BLaER1 (cell line): ENCODE results near the gene CYP2D6.

Experiments used
- H3K27ac ChIP-seq: shearing (Covaris generic); formaldehyde crosslinking; 2 replicates; pipeline ENCODE4 v1.8.1; 2022
- H3K27me3 ChIP-seq: shearing (Covaris generic); formaldehyde crosslinking; 2 replicates; pipeline ENCODE4 v1.8.1; 2022
- H3K36me3 ChIP-seq: shearing (Covaris generic); formaldehyde crosslinking; 2 replicates; pipeline ENCODE4 v1.8.1; 2022
- H3K4me1 ChIP-seq: shearing (Covaris generic); formaldehyde crosslinking; 2 replicates; pipeline ENCODE4 v1.8.1; 2022
- H3K4me2 ChIP-seq: shearing (Covaris generic); formaldehyde crosslinking; 2 replicates; pipeline ENCODE4 v1.8.1; 2022
- H3K4me3 ChIP-seq: shearing (Covaris generic); formaldehyde crosslinking; 2 replicates; pipeline ENCODE4 v1.8.1; 2022
- H3K9ac ChIP-seq: shearing (Covaris generic); formaldehyde crosslinking; 2 replicates; pipeline ENCODE4 v1.8.1; 2022
- H3K9me3 ChIP-seq: shearing (Covaris generic); formaldehyde crosslinking; 2 replicates; pipeline ENCODE4 v1.8.1; 2022
- H4K20me1 ChIP-seq: shearing (Covaris generic); formaldehyde crosslinking; 2 replicates; pipeline ENCODE4 v1.8.1; 2022
- Cebpa-rat ChIP-seq: shearing (Covaris generic); IDR thresholded peaks from 2 replicates; pipeline ENCODE4 v1.8.1; 2022

CYP2D6 gene

DNA sequence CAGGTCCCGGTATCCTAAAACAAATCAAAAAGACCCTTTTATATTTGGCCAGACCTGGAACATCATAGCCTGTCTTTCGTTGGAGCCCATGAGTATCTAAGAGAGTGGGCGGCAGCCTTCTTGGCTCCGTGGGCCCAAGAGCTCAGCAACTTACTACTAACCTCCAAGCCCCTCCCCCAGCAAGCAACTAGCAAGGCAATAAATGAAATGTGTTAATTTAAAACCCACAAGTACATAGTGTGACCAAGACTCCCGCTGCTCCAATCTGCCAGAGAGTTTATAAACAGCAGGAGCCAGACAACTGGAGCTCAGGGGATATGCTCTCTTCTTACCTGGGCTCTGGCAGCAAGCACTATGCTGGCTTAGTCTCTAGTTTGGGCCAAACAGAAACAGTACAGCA is 40.8 kb upstream of the CYP2D6 start:
- Histone ChIP-seq H3K9me3 (no peaks in the 10 kb centered on the region), H3K27me3 (no peaks in the 10 kb centered on the region), H3K36me3 (peaks cover 69% of the 10 kb centered on the region), H3K9ac (no peak overlapping the region), H3K4me3 (no peak overlapping the region), H3K27ac (peak overlapping the region; percentile 46), H3K4me1 (peaks cover 65% of the 10 kb centered on the region), H4K20me1 (peaks cover 86% of the 10 kb centered on the region), H3K4me2 (no peak overlapping the region)
- no peak for TF ChIP-seq Cebpa-rat

- H3K27ac ChIP-seq = no peak overlapping the region
- H4K20me1 ChIP-seq = peaks cover 86% of the 10 kb centered on the region
- TF ChIP-seq Cebpa-rat = no peak
- no peak overlapping the region for H3K4me2 ChIP-seq
- H3K27me3 ChIP-seq = no peaks in the 10 kb centered on the region
- peaks cover 69% of the 10 kb centered on the region for H3K36me3 ChIP-seq
- H3K9ac ChIP-seq = no peak overlapping the region
- H3K9me3 ChIP-seq = no peaks in the 10 kb centered on the region
- no peak overlapping the region for H3K4me3 ChIP-seq
- H3K4me1 ChIP-seq = peaks cover 65% of the 10 kb centered on the region
These were observed 40.3 kb upstream of the CYP2D6 start for GRCh38 chr22:42170946-42171345.

- Histone ChIP-seq H4K20me1 (peaks cover 82% of the 10 kb centered on the region), H3K9ac (no peak overlapping the region), H3K4me1 (peaks cover 50% of the 10 kb centered on the region), H3K9me3 (no peaks in the 10 kb centered on the region), H3K27ac (no peak overlapping the region), H3K27me3 (no peaks in the 10 kb centered on the region), H3K4me3 (no peak overlapping the region), H3K36me3 (peaks cover 76% of the 10 kb centered on the region), H3K4me2 (peak overlapping the region; percentile 25; the same call in 1 of the 2 replicates)
- TF ChIP-seq Cebpa-rat = no peak
These were observed 38.5 kb upstream of the CYP2D6 start for GRCh38 chr22:42169055-42169469.

DNA sequence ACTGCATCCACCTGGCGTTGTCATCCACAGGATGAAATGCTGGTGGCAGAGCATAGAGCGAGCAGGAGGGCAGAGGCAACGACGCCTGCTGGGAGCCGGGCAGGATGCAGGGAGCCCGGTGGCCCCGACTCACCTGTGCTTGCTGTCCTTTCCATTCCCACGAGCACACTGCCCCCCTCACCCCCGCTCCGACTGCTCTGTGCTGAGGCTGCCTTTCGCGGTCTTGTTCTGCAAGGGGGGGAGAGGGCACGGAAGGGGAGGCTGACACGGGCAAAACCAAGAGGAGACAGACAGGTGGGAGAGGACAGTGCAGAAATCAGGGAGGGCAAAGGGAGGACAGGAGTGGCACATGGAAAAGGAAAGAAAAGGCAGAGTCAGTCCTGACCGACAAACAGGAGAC is 37.9 kb upstream of the CYP2D6 start:
- Histone ChIP-seq H3K4me3 (no peak overlapping the region), H3K9me3 (no peaks in the 10 kb centered on the region), H3K4me2 (no peak overlapping the region), H3K36me3 (peaks cover 80% of the 10 kb centered on the region), H3K27me3 (no peaks in the 10 kb centered on the region), H4K20me1 (peaks cover 80% of the 10 kb centered on the region), H3K9ac (no peak overlapping the region), H3K4me1 (peaks cover 44% of the 10 kb centered on the region), H3K27ac (no peak overlapping the region)
- no peak for TF ChIP-seq Cebpa-rat

DNA sequence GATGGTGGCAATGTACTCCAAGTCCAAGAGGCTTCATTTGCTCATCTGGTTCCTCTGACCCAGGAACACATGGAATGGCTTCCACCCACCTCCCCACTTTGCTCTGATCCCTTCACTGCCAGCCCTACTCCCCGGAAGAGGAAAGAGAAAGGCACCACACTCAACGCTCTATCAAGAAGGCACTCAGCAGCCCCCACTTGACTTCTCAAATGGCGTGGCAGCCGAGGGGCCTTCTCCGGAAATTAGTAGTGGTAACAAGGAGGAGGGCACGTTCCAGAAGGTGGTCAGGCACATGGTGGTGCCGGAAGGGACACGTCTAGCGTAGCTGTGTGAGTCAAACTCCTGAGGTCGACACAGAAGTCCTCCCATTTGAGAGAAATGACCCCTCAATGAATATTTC is 36.5 kb upstream of the CYP2D6 start:
- no peak overlapping the region for H3K4me2 ChIP-seq
- no peak overlapping the region for H3K4me3 ChIP-seq
- H3K9me3 ChIP-seq = no peaks in the 10 kb centered on the region
- H3K36me3 ChIP-seq = peaks cover 87% of the 10 kb centered on the region
- H3K4me1 ChIP-seq = peaks cover 30% of the 10 kb centered on the region
- H4K20me1 ChIP-seq = peaks cover 68% of the 10 kb centered on the region
- no peaks in the 10 kb centered on the region for H3K27me3 ChIP-seq
- no peak overlapping the region for H3K27ac ChIP-seq
- no peak for TF ChIP-seq Cebpa-rat
- H3K9ac ChIP-seq = peak overlapping the region; percentile 41; the same call in 1 of the 2 replicates

DNA sequence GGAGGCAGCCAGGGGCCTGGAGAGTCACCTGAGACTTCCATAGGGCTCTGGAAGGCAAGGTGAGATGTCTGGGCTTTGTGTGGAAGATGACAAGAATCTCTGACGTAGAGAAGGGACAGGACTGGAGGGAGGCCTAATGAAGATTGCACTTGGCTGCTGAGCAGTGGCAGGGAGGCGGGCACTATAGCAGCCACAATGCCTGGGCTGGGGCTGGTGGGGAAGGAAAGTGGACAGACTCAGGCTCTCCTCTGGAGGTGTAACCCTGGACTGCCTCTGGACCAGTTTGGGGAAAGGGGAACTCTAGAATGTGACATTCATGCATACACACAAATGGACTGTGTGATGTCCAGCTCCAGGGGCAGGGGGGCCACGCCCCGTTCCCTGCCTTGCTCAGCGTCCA is 34.3 kb upstream of the CYP2D6 start:
- Histone ChIP-seq H3K36me3 (peaks cover 86% of the 10 kb centered on the region), H4K20me1 (peaks cover 46% of the 10 kb centered on the region), H3K9ac (no peak overlapping the region), H3K27ac (no peak overlapping the region), H3K4me1 (peaks cover 21% of the 10 kb centered on the region), H3K4me2 (no peak overlapping the region), H3K4me3 (no peak overlapping the region), H3K9me3 (no peaks in the 10 kb centered on the region), H3K27me3 (no peaks in the 10 kb centered on the region)
- TF ChIP-seq Cebpa-rat = no peak

DNA sequence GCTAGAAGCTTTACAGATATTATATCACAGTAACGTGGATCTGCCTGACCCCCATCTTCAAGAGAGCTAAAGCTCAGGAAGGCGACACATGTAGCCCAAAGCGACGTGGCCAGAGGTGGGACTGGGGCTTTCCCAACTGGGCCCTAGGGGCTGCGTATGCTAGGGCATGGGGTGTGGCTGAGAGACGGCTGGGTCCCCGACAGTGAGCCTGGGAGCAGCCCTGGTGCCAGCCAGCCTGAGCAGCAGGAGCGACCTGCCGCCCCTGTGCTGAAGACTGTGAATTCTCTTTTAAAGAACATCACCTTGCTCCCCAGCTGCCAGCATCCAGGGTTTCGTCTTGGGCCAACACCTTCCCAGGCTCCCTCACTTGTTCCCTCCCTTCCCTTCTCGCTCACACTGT is 32.9 kb upstream of the CYP2D6 start:
- H3K4me1 ChIP-seq = peaks cover 11% of the 10 kb centered on the region
- peaks cover 87% of the 10 kb centered on the region for H3K36me3 ChIP-seq
- no peak overlapping the region for H3K4me2 ChIP-seq
- H3K27me3 ChIP-seq = no peaks in the 10 kb centered on the region
- H4K20me1 ChIP-seq = peaks cover 36% of the 10 kb centered on the region
- no peak for TF ChIP-seq Cebpa-rat
- no peak overlapping the region for H3K9ac ChIP-seq
- H3K4me3 ChIP-seq = no peak overlapping the region
- H3K27ac ChIP-seq = no peak overlapping the region
- no peaks in the 10 kb centered on the region for H3K9me3 ChIP-seq

DNA sequence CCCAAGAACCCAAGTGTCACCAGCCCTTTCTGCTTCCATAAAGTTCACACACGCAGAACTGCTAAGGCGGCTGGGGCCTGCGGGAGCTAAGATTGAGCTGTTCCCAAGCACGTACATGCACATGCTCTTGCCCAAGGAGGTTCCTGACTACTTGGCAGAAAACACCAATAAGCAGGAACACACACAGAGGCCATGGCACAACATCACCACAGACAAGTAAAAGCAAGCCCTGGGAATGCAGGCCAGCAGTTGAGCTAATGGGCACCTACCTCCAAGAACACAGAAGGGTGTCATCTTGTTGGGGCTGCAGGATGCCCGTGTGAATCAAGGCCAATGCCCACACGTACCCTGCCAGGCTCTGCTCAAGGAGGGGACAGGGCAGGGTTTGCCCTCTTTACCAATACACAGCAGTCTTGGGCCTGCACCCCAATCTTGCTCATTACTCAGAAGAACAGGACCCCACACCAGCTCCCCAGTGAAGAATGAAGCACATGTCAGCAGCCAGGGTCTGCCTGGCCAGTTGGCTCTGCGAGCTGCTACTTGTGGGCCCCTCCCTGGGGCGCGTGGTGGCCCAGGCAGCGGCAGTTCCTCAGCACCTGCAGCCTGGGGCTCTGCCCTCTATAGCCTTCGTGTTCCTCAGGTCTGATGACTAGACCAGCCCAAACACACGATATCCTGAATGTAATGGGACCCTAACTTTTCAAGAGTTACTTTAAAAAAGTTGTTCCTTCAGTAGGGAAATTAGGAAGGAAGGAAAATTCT is 32.3 kb upstream of the CYP2D6 start:
- no peak for TF ChIP-seq Cebpa-rat
- Histone ChIP-seq H3K4me2 (no peak overlapping the region), H3K36me3 (peaks cover 87% of the 10 kb centered on the region), H3K27me3 (no peaks in the 10 kb centered on the region), H3K4me3 (no peak overlapping the region), H3K4me1 (peaks cover 11% of the 10 kb centered on the region), H4K20me1 (peaks cover 31% of the 10 kb centered on the region; the same call in 1 of the 2 replicates), H3K9me3 (no peaks in the 10 kb centered on the region), H3K9ac (no peak overlapping the region), H3K27ac (no peak overlapping the region)

DNA sequence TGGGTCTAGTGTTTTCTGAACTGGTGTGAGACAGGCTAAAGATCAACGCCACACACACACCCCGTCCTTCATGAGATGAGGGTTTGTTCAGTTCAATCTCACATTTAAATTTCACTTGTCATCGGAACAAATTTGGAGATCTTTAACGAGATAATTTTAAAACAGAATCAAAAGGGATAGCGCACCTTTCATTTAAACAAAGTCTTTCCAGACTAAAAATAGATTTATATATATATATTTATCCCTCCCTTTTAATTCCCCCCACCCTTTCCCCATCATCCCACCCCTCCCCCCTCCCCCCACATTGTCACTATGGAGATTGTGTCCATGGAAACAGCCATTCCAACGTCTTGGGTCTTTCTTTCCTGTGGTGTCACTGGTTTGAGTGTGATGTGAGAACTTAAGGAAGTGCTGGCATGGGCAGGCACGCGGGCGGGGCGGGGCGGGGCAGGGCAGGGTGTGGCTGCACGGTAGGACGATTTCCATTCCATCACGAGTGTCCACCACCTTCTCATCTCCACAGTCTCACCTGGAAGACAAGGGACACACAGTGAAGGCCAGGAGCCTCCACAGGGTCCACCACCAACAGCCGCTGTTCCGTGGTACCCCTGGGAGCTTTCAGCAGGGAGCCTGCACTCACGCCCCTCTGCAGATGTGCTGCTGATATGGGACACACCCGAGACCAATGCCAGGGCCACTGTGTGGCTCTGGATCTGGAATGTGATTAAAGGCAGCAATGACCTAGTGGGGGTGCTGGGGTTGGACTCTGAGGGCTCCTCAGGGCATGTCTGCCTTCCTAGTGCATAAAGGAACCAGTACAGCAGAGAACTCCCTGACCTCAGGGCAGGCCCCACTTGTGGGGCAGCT is 30.5 kb upstream of the CYP2D6 start:
- no peak overlapping the region for H3K9ac ChIP-seq
- H3K36me3 ChIP-seq = peaks cover 87% of the 10 kb centered on the region
- no peaks in the 10 kb centered on the region for H3K4me1 ChIP-seq
- peaks cover 17% of the 10 kb centered on the region; the same call in 1 of the 2 replicates for H4K20me1 ChIP-seq
- no peaks in the 10 kb centered on the region for H3K9me3 ChIP-seq
- H3K27me3 ChIP-seq = no peaks in the 10 kb centered on the region
- no peak for TF ChIP-seq Cebpa-rat
- no peak overlapping the region for H3K4me2 ChIP-seq
- H3K4me3 ChIP-seq = no peak overlapping the region
- H3K27ac ChIP-seq = no peak overlapping the region

DNA sequence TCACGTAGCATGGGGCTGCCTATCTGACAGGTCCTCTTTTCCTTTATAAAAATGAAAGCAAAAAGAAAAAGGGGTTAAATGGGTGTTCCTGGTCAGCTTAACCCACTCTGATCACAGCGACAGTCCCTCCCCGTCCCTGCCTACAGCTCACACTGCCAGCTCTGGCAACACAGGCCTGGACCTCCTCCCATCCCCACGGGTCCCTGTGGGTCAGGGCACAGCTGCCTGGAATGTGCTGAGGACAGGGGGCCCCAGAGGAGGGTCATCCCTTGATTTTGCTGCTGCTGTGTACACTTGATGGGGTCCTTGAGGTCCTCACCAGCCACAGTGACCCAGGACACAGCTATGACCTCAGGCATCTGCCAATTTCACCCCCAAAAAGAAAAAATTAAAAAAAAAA is 29.6 kb upstream of the CYP2D6 start:
- H3K9me3 ChIP-seq = no peaks in the 10 kb centered on the region
- H3K27ac ChIP-seq = no peak overlapping the region
- peaks cover 10% of the 10 kb centered on the region; the same call in 1 of the 2 replicates for H4K20me1 ChIP-seq
- H3K4me3 ChIP-seq = no peak overlapping the region
- no peaks in the 10 kb centered on the region for H3K27me3 ChIP-seq
- H3K4me2 ChIP-seq = no peak overlapping the region
- no peak for TF ChIP-seq Cebpa-rat
- peaks cover 87% of the 10 kb centered on the region for H3K36me3 ChIP-seq
- no peaks in the 10 kb centered on the region for H3K4me1 ChIP-seq
- no peak overlapping the region for H3K9ac ChIP-seq
